Activated CD4-positive, alpha-beta T cell treated with anti-CD3 and anti-CD28 coated beads, Interleukin-10, Interleukin-2, amounts not matched to agents 100 ng/mL and 50 ng/mL, durations not matched to agents 16 hours and 8 hours (primary cell): ENCODE measurements around the gene FABP1.

Experiments
- DNase-seq: peaks from one replicate; pipeline ENCODE4 v3.0.0-alpha.2; 2020

FABP1 gene

GRCh38 chr2:88127888-88128653, at the start of gene FABP1:
Gene FABP1 (minus strand): TSS chr2:88128062. CDS start chr2:88128017, 45 bp downstream.
- DNase-seq = no peak

DNA sequence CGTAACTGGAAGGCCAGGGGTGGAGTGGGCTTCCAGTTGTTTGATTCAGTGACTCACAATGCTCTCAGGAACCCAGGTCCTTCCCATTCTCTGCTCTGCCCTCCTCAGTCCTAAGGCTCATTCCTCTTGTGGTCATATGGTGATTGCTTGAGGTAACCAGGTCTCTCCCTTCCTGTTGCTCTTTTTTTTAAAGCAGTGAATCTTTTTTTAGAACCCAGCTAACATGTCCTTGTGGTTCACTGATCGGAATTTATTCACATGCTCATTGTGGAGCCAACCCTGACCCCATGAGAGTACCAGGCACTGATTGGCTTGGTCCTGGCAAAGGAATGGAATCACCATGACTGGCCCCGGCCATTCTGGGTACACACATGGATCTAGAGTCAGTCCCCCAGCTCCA, 49.7 kb upstream of the FABP1 start:
- no peak for DNase-seq

DNA sequence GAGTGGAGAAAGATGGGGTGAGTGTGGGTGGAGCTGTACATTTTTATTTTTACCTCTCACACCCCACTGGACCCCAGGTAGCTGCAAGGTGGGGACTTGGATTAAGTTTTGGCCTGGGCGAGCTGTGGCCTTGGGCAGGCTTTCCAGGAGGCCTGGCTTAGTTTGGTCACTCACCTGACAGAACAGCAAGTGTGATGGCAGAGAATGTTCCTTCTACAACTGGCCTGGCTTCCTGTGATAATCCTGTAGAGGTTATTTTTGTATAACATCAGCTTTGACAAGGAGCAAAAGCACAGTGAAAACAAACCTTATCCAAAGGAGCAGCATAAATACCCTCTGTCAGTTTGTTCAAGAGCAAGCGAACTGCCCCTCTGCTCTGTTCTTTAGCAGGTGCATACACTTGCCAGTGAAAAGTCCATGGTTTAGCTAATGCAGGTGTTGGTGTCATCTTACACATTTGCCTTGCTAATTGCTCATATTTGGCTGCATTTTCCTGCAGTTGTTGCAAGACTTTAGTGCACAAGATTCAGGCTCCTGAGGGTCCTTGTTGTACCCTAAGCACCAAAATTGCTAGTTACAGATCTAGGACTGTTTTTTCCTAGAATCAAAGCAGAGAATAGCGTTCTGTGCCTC, 48.6 kb upstream of the FABP1 start:
- DNase-seq = no peak

GRCh38 chr2:88172882-88173281, 45.0 kb upstream of the FABP1 start:
- DNase-seq = no peak

DNA sequence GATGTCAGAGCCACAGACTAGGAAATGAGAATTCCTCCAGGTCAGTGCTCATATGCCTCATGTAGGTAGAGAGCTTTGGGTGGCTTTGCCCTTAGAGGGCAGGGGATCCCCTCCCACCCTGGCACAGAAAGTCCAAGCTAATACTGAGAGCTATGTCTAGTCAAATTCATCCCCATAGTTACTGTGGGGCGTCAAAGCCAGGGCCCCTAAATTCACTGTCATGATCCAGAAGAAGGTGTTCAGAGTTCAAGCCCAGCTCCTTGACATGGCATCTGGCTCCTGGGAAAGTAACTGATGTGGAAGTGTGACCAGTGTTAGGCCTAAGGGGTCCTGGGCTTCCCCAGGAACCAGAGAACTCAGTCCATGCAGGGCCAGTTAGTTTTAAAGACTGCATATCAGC, 44.1 kb upstream of the FABP1 start:
- DNase-seq = no peak

DNA sequence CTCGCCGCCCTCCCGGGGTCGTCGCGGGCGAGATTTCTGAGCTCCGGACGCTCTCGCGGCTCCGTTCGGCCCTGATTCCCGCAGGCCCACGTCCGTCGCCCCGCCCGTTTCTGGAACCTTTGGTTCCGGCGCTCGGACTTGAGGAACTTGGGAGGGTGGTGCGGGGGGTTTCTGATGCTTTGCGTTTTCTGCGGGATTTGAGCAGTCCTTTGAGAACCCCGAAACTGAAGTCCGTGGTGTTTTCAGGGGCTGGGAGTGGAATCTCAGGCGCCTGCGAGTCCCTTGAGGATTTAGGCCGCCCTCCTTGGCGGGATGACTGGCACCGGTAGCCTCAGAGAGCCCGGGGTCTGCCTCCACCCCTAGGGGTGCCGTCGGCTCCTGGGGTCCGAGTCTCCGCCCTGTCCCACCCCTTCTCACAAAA, 42.6 kb upstream of the FABP1 start:
- DNase-seq = no peak

DNA sequence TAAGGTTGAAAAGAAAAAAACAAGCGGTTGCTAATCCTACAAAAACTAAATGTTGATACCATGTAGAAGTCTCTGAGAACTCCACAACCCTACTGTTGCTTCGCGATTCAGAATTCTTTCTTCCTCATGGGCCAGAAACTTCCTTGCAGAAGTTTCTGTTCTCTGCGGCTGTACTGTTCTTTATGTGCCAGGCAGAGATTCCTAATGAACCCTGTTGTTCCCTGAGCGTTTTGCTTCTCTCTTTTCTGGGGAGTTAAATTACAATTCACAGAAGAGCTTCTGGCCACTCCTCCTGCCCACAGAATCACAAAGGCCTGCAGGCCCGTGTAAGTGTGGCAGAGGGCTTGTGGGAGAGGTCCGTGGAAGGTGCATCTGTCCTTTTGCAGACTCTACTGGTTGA, 40.5 kb upstream of the FABP1 start:
- DNase-seq = no peak

DNA sequence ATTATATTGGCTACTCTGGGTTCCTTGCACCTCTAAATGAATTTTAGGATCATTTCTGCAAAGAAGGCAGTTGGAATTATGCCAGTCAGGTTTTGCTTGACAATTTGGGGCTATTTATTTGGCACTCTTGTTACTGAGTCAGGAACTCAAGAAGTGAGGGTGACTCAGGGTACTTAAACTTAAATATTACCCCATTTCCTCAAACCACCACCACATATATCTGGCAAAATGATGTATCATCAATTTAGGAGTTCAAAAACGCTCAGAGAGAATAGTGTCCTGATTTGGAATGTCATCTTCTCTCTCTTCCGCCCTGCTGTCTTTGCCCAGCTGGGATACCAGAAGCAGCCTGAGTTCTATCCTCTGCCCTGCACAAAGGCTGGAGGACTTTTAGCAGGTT, 39.9 kb upstream of the FABP1 start:
- DNase-seq = no peak

- DNase-seq = no peak
Measured at GRCh38 chr2:88165332-88166003, 37.6 kb upstream of the FABP1 start.

- DNase-seq = no peak
Measured at GRCh38 chr2:88161446-88162244, 33.8 kb upstream of the FABP1 start.

GRCh38 chr2:88160517-88160916, 32.7 kb upstream of the FABP1 start:
- DNase-seq = no peak

DNA sequence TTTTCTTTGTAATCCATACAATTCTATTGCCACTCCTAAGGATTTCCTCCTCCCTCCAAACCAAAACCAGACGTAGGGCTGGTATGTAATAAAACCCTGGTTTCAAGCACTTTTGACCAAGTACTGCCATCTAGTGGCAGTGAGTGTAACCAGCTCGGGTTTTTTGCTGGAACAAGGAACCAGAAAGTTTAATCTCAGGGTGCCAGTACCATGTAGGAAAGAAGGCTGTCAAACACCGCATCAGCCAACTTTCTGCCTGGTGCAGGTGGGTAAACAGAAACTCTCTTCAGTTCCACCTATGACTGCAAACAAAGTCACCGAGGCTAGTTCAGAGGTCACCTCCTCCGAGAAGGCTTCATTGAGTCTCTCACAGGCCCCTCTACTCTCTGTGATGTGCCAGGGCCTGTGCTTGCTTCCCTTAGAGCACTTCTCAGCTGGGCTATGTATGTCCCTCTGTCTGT, 32.1 kb upstream of the FABP1 start:
- peak; percentile 64 for DNase-seq

- no peak for DNase-seq
Measured at GRCh38 chr2:88159481-88159880, 31.6 kb upstream of the FABP1 start.

DNA sequence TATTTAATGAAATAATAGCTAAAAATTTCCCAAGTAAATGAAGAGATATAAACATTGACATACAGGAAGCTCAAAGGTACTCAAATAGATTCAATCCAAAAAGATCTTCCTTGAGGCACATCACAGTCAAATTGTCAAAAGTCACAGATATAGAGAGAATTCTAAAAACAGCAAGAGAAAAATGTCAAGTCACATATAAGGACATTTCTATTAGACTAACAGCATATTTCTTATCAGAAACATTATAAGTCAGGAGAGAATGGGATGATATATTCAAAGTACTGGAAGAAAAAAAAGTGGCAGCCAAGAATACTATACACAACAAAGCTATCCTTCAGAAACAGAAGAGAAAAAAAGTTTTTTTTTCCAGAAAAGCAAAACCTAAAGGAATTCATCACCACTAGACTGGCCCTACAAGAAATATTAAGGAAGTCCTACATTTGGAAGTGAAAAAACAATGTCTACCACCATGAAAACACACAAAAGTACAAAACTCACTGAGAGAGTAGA, 21.1 kb upstream of the FABP1 start:
- DNase-seq = no peak

- DNase-seq = no peak
Measured at GRCh38 chr2:88147145-88147544, 19.3 kb upstream of the FABP1 start.

GRCh38 chr2:88146590-88146989, 18.7 kb upstream of the FABP1 start:
- DNase-seq = no peak

- no peak for DNase-seq
Measured at GRCh38 chr2:88144914-88145497, 17.1 kb upstream of the FABP1 start.

GRCh38 chr2:88144271-88144670, 16.4 kb upstream of the FABP1 start:
- no peak for DNase-seq

GRCh38 chr2:88141952-88142351, 14.1 kb upstream of the FABP1 start:
- DNase-seq = no peak

DNA sequence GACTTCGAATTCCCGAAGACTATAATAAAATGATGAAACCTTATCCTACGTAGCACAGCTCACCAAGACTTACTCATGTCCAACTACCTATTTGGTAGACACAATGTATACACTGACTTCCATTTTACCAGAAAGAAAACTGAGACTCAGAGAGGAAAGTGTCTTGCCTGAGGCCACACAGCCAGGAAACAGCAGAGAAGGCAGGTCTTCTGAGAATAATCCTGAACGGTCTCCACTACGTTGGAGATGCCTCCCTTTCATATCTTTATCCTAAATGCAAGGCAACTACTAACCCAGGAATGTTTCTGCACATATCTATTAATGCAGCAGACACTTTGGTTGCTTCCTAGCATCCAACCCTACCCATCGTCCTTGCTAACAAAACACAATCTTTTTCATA, 11.9 kb upstream of the FABP1 start:
- no peak for DNase-seq

DNA sequence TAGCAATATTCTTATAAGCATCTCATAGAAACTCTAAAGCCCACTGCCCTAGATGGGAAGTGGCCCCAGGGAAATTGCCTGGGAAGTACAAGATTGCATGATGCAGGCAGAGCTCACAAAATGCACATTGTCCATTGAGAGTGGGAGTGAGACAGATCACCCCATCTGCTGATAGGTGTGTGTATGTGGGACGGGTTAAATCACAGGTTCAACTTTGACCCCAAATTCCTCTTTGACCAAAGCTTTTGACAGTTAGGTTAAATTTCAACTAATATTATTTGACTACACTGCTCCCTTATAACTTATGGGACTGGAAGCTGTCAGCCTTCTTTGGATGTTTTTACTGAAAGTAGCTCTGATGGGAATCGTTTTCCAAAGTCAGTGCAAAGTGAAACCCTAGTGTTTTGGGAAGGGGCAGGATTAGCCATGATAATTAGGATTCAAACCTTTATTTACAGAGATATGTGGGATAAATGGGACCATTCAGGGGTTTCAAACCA, 11.4 kb upstream of the FABP1 start:
- no peak for DNase-seq

GRCh38 chr2:88137833-88138232, 10.0 kb upstream of the FABP1 start:
- no peak for DNase-seq
